ENCODE data around the gene OMP.

GRCh38 chr11:77074626-77075221 lies 27.9 kb upstream of the OMP start:
- TF ChIP-seq, protein P1, sequence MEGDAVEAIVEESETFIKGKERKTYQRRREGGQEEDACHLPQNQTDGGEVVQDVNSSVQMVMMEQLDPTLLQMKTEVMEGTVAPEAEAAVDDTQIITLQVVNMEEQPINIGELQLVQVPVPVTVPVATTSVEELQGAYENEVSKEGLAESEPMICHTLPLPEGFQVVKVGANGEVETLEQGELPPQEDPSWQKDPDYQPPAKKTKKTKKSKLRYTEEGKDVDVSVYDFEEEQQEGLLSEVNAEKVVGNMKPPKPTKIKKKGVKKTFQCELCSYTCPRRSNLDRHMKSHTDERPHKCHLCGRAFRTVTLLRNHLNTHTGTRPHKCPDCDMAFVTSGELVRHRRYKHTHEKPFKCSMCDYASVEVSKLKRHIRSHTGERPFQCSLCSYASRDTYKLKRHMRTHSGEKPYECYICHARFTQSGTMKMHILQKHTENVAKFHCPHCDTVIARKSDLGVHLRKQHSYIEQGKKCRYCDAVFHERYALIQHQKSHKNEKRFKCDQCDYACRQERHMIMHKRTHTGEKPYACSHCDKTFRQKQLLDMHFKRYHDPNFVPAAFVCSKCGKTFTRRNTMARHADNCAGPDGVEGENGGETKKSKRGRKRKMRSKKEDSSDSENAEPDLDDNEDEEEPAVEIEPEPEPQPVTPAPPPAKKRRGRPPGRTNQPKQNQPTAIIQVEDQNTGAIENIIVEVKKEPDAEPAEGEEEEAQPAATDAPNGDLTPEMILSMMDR (conservative IDR thresholded peaks at IDR 0.05; ENCODE audit: low read depth, low read length), result no peak
- no peak for TF ChIP-seq POLR2A (IDR thresholded peaks at IDR 0.05; ENCODE audit: low read depth, low read length)
- no peak for TF ChIP-seq ELK1 (IDR thresholded peaks at IDR 0.05; ENCODE audit: borderline replicate concordance, low read depth, low read length)
- no peak for TF ChIP-seq SMC3 (IDR thresholded peaks at IDR 0.05; ENCODE audit: low read depth, low read length)
- TF ChIP-seq USF2 (IDR thresholded peaks at IDR 0.05; ENCODE audit: low read depth, low read length), result no peak
- no peak for TF ChIP-seq CEBPB (IDR thresholded peaks at IDR 0.05; ENCODE audit: low read depth, low read length)
- no peak for TF ChIP-seq MAFK (IDR thresholded peaks at IDR 0.05; ENCODE audit: low read depth, low read length)
- TF ChIP-seq NFE2L2 (IDR thresholded peaks at IDR 0.05; ENCODE audit: low read depth, low read length), result no peak
- TF ChIP-seq MAZ (IDR thresholded peaks at IDR 0.05; ENCODE audit: borderline replicate concordance, low read depth, low read length), result no peak
- no peak for TF ChIP-seq RCOR1 (IDR thresholded peaks at IDR 0.05; ENCODE audit: insufficient replicate concordance, low read length)

Data from IMR-90 (cell line).